MM.1S (cell line): ENCODE measurements around the gene CAPRIN1.

ENCODE experiments used
- DNase-seq: peaks from one replicate; pipeline ENCODE4 v3.0.0-alpha.2; 2015
- H2AFZ ChIP-seq: fragments of 300-600 bp; sonication (generic); 2 replicates; pipeline ENCODE4 v1.6.0; 2016; ENCODE audit warnings: antibody characterized with exemption, low read length
- H3F3A ChIP-seq: fragments of 300-600 bp; sonication (generic); 2 replicates; pipeline ENCODE4 v1.6.1; 2016; ENCODE audit warnings: mild to moderate bottlenecking, antibody characterized with exemption, low read length, moderate library complexity, mixed read lengths; ENCODE audit not compliant: insufficient read depth
- H3K27ac ChIP-seq: fragments of 300-600 bp; sonication (generic); 2 replicates; pipeline ENCODE4 v1.5.1; 2016; ENCODE audit warnings: mild to moderate bottlenecking, low read length
- H3K27me3 ChIP-seq: fragments of 300-600 bp; sonication (generic); replicated peaks from 2 replicates; pipeline ENCODE4 v1.6.0; 2016; ENCODE audit warnings: low read length; ENCODE audit not compliant: insufficient read depth
- H3K36me3 ChIP-seq: fragments of 300-600 bp; sonication (generic); replicated peaks from 2 replicates; pipeline ENCODE4 v1.6.1; 2016; ENCODE audit warnings: mild to moderate bottlenecking, low read length, mixed read lengths; ENCODE audit not compliant: insufficient read depth
- H3K4me1 ChIP-seq: fragments of 300-600 bp; sonication (generic); 2 replicates; pipeline ENCODE4 v1.6.1; 2016; ENCODE audit warnings: low read length, mixed read lengths
- H3K4me2 ChIP-seq: fragments of 300-600 bp; sonication (generic); 2 replicates; pipeline ENCODE4 v1.6.0; 2016; ENCODE audit warnings: low read depth, low read length
- H3K4me3 ChIP-seq: fragments of 300-600 bp; sonication (generic); 2 replicates; pipeline ENCODE4 v1.5.1; 2016; ENCODE audit warnings: low read length, mixed read lengths
- H3K79me2 ChIP-seq: fragments of 300-600 bp; sonication (generic); 2 replicates; pipeline ENCODE4 v1.6.1; 2016; ENCODE audit warnings: mixed run types, low read length, mixed read lengths
- H3K9ac ChIP-seq: fragments of 300-600 bp; sonication (generic); 2 replicates; pipeline ENCODE4 v1.6.1; 2016; ENCODE audit warnings: low read length, mixed read lengths
- H3K9me2 ChIP-seq: fragments of 300-600 bp; sonication (generic); replicated peaks from 2 replicates; pipeline ENCODE4 v1.6.1; 2016; ENCODE audit warnings: mild to moderate bottlenecking, low read length, mixed read lengths; ENCODE audit not compliant: insufficient read depth
- H3K9me3 ChIP-seq: fragments of 300-600 bp; sonication (generic); replicated peaks from 2 replicates; pipeline ENCODE4 v1.6.1; 2016; ENCODE audit warnings: mild to moderate bottlenecking, low read length, mixed read lengths; ENCODE audit not compliant: insufficient read depth
- H4K20me1 ChIP-seq: fragments of 300-600 bp; sonication (generic); 2 replicates; pipeline ENCODE4 v1.6.1; 2016; ENCODE audit warnings: mild to moderate bottlenecking, low read length, moderate library complexity, mixed read lengths; ENCODE audit not compliant: insufficient read depth
- CTCF ChIP-seq: fragments of 300-600 bp; sonication (generic); IDR thresholded peaks from 2 replicates; pipeline ENCODE4 v1.5.1; 2016; ENCODE audit warnings: antibody characterized with exemption, low read length, mixed read lengths
- EZH2 ChIP-seq: fragments of 300-600 bp; sonication (generic); optimal IDR thresholded peaks from 2 replicates; pipeline ENCODE3; 2017; ENCODE audit warnings: low read depth, mild to moderate bottlenecking, antibody characterized with exemption, low read length, mixed read lengths
- EZH2phosphoT487 ChIP-seq: fragments of 300-600 bp; sonication (generic); IDR thresholded peaks from 2 replicates; pipeline ENCODE4 v1.6.1; 2018; ENCODE audit warnings: antibody characterized with exemption, low read length

Gene CAPRIN1

GRCh38 chr11:34074391-34074790 is 22.9 kb downstream of the CAPRIN1 start:
- no peaks in the 10 kb centered on the region for H3F3A ChIP-seq
- DNase-seq = no peak
- no peak overlapping the region for H3K4me2 ChIP-seq
- no peak overlapping the region for H3K4me3 ChIP-seq
- no peak overlapping the region for H3K27ac ChIP-seq
- no peak overlapping the region for H2AFZ ChIP-seq
- H4K20me1 ChIP-seq = peaks cover 34% of the 10 kb centered on the region
- TF ChIP-seq EZH2phosphoT487 (no peak), EZH2 (no peak), CTCF (no peak)
- no peaks in the 10 kb centered on the region for H3K9me3 ChIP-seq
- H3K4me1 ChIP-seq = no peaks in the 10 kb centered on the region
- H3K9me2 ChIP-seq = no peaks in the 10 kb centered on the region
- H3K79me2 ChIP-seq = peaks cover 98% of the 10 kb centered on the region
- H3K36me3 ChIP-seq = peaks cover 34% of the 10 kb centered on the region
- H3K27me3 ChIP-seq = no peaks in the 10 kb centered on the region
- H3K9ac ChIP-seq = no peak overlapping the region

- no peak for TF ChIP-seq CTCF
- no peak for TF ChIP-seq EZH2
- TF ChIP-seq EZH2phosphoT487 = no peak
- DNase-seq = no peak
- peaks cover 39% of the 10 kb centered on the region for H3K36me3 ChIP-seq
- no peak overlapping the region for H3K27ac ChIP-seq
- H4K20me1 ChIP-seq = peaks cover 25% of the 10 kb centered on the region
- peaks cover 96% of the 10 kb centered on the region for H3K79me2 ChIP-seq
- no peak overlapping the region for H3K4me3 ChIP-seq
- no peak overlapping the region for H3K4me2 ChIP-seq
- no peaks in the 10 kb centered on the region for H3F3A ChIP-seq
- no peaks in the 10 kb centered on the region for H3K27me3 ChIP-seq
- no peaks in the 10 kb centered on the region for H3K4me1 ChIP-seq
- no peak overlapping the region for H2AFZ ChIP-seq
- no peaks in the 10 kb centered on the region for H3K9me3 ChIP-seq
- H3K9me2 ChIP-seq = no peaks in the 10 kb centered on the region
- H3K9ac ChIP-seq = no peak overlapping the region
Measured at GRCh38 chr11:34075178-34075820, 23.8 kb downstream of the CAPRIN1 start.

- peaks cover 16% of the 10 kb centered on the region for H3K4me1 ChIP-seq
- TF ChIP-seq EZH2 (no peak), CTCF (no peak), EZH2phosphoT487 (no peak)
- H3K4me3 ChIP-seq = no peak overlapping the region
- H4K20me1 ChIP-seq = no peaks in the 10 kb centered on the region; the same call in 1 of the 2 replicates
- no peak overlapping the region for H2AFZ ChIP-seq
- peaks cover 16% of the 10 kb centered on the region for H3F3A ChIP-seq
- no peak overlapping the region for H3K9ac ChIP-seq
- H3K79me2 ChIP-seq = peaks cover 96% of the 10 kb centered on the region
- no peak for DNase-seq
- H3K36me3 ChIP-seq = peaks cover 50% of the 10 kb centered on the region
- no peaks in the 10 kb centered on the region for H3K9me2 ChIP-seq
- H3K4me2 ChIP-seq = no peak overlapping the region
- H3K9me3 ChIP-seq = no peaks in the 10 kb centered on the region
- no peak overlapping the region for H3K27ac ChIP-seq
- no peaks in the 10 kb centered on the region for H3K27me3 ChIP-seq
Measured at GRCh38 chr11:34080609-34081008, 29.1 kb downstream of the CAPRIN1 start.
